Mesendoderm (in vitro differentiated cells): ENCODE measurements around the gene COL6A5.
"Not testable (repeated sequence)": the region's sequence is repeated elsewhere in the genome, so short reads cannot be mapped to it uniquely, and the experiment has no call there.

Experiments
- DNase-seq: peaks from one replicate; pipeline ENCODE4 v3.0.0; 2013
- H2AK5ac ChIP-seq: 2 replicates; pipeline ENCODE4 v1.6.1; 2013; ENCODE audit warnings: low read length, inconsistent platforms
- H2BK120ac ChIP-seq: 2 replicates; pipeline ENCODE4 v1.6.1; 2013; ENCODE audit warnings: low read depth, mild to moderate bottlenecking, low read length, moderate library complexity, mixed read lengths
- H2BK15ac ChIP-seq: replicated peaks from 2 replicates; pipeline ENCODE4 v1.6.1; 2013; ENCODE audit warnings: low read depth, mild to moderate bottlenecking, moderate library complexity
- H2BK5ac ChIP-seq: 2 replicates; pipeline ENCODE4 v1.6.1; 2013; ENCODE audit warnings: low read length, inconsistent platforms
- H3K18ac ChIP-seq: 2 replicates; pipeline ENCODE4 v1.6.1; 2013; ENCODE audit warnings: mild to moderate bottlenecking, low read length, mixed read lengths
- H3K23ac ChIP-seq: one replicate; pipeline ENCODE4 v1.6.1; 2013; ENCODE audit warnings: low read length
- H3K27ac ChIP-seq: 2 replicates; pipeline ENCODE4 v1.5.1; 2013; ENCODE audit warnings: low read depth, mild to moderate bottlenecking, inconsistent platforms, low read length, moderate library complexity
- H3K27me3 ChIP-seq: 2 replicates; pipeline ENCODE4 v1.6.1; 2013; ENCODE audit warnings: low read length, control low read depth, mild to moderate bottlenecking, inconsistent platforms; ENCODE audit not compliant: insufficient read depth, poor library complexity
- H3K36me3 ChIP-seq: 2 replicates; pipeline ENCODE4 v1.6.1; 2013; ENCODE audit warnings: low read length, inconsistent platforms; ENCODE audit not compliant: control insufficient read depth, insufficient read depth
- H3K4ac ChIP-seq: one replicate; pipeline ENCODE4 v1.6.1; 2013; ENCODE audit warnings: low read depth, mild to moderate bottlenecking, low read length, moderate library complexity
- H3K4me1 ChIP-seq: 2 replicates; pipeline ENCODE4 v1.6.1; 2013; ENCODE audit warnings: low read depth, low read length, inconsistent platforms; ENCODE audit not compliant: control insufficient read depth
- H3K4me2 ChIP-seq: 2 replicates; pipeline ENCODE4 v1.6.1; 2013; ENCODE audit warnings: low read length
- H3K4me3 ChIP-seq: 2 replicates; pipeline ENCODE4 v1.5.1; 2013; ENCODE audit warnings: mild to moderate bottlenecking, low read length
- H3K56ac ChIP-seq: one replicate; pipeline ENCODE4 v1.6.1; 2013; ENCODE audit warnings: low read length
- H3K79me1 ChIP-seq: 2 replicates; pipeline ENCODE4 v1.6.1; 2013; ENCODE audit warnings: low read length, inconsistent platforms
- H3K79me2 ChIP-seq: 2 replicates; pipeline ENCODE4 v1.6.1; 2013; ENCODE audit warnings: mild to moderate bottlenecking, low read length; ENCODE audit not compliant: control insufficient read depth, insufficient read depth
- H3K9ac ChIP-seq: 2 replicates; pipeline ENCODE4 v1.6.1; 2013; ENCODE audit warnings: low read length, inconsistent platforms
- H4K5ac ChIP-seq: one replicate; pipeline ENCODE4 v1.6.1; 2013; ENCODE audit warnings: low read length
- H4K8ac ChIP-seq: one replicate; pipeline ENCODE4 v1.6.1; 2013; ENCODE audit warnings: low read depth, mild to moderate bottlenecking, control low read depth, low read length, moderate library complexity
- WGBS: extraction: QIAGEN DNeasy Blood & Tissue Kit; methylation state at CpG from one replicate; pipeline ENCODE4 v1.1.7; 2013; ENCODE audit warnings: low lambda C conversion rate, missing lambda C conversion rate; ENCODE audit not compliant: insufficient coverage; ENCODE audit errors: extremely low coverage; 5-methylcytosine and 5-hydroxymethylcytosine counted together

COL6A5 gene

DNA sequence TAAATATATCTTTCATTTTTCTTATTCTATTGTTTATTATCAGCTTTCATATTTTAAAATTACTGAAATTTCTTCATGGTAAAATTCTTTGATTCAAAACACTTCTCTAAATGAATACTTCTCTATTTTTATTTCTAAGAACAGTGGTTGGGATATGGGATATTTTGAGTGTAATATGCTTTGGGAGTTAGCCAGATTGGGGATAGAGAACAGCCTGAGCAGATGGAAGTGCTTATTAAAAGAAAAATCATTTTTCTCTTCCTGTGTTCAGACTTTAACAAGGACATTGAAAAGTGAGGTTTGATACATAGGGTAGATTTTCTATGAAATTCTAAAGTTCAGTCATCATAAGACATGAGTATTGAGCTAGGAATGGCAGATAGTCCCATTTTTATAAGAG is 84.8 kb downstream of the COL6A5 start:
- no peak overlapping the region for H3K4ac ChIP-seq
- H2BK5ac ChIP-seq = no peak overlapping the region
- no peak overlapping the region for H3K18ac ChIP-seq
- H3K4me3 ChIP-seq = no peak overlapping the region
- no peak overlapping the region for H4K5ac ChIP-seq
- H3K23ac ChIP-seq = no peak overlapping the region
- no peaks in the 10 kb centered on the region for H3K36me3 ChIP-seq
- H3K9ac ChIP-seq = no peak overlapping the region
- no peak overlapping the region for H3K4me2 ChIP-seq
- DNase-seq = no peak
- no peak overlapping the region for H2BK15ac ChIP-seq
- H3K79me2 ChIP-seq = no peaks in the 10 kb centered on the region
- H4K8ac ChIP-seq = no peak overlapping the region
- H2BK120ac ChIP-seq = no peak overlapping the region
- H3K56ac ChIP-seq = no peak overlapping the region
- no peak overlapping the region for H2AK5ac ChIP-seq
- peaks cover 5% of the 10 kb centered on the region for H3K4me1 ChIP-seq
- H3K79me1 ChIP-seq = no peaks in the 10 kb centered on the region
- H3K27ac ChIP-seq = no peak overlapping the region
- no peaks in the 10 kb centered on the region for H3K27me3 ChIP-seq

DNA sequence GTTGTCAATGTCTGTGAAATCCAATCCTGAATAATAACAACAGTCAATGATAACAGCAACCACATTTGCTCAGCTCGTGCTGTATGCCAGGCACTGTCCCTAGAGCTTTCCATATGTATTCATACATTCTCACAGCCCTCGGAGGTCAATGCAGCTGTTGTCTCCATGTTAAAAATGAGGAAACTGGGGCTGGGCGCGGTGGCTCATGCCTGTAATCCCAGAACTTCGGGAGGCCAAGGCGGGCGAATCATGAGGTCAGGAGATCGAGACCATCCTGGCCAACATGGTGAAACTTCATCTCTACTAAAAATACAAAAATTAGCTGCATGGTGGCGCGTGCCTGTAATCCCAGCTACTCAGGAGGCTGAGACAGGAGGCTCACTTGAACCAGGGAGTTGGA is 86.6 kb downstream of the COL6A5 start:
- H3K4me1 ChIP-seq, H3K56ac ChIP-seq, H2BK120ac ChIP-seq, H2BK15ac ChIP-seq, H3K79me2 ChIP-seq, H3K4ac ChIP-seq, H3K9ac ChIP-seq, H3K4me3 ChIP-seq, DNase-seq, H2BK5ac ChIP-seq, H2AK5ac ChIP-seq, H3K23ac ChIP-seq, H3K4me2 ChIP-seq, H3K27me3 ChIP-seq, H4K8ac ChIP-seq, H3K36me3 ChIP-seq, H4K5ac ChIP-seq, H3K79me1 ChIP-seq, H3K18ac ChIP-seq, H3K27ac ChIP-seq: not testable (repeated sequence)
- no CpG with 5 or more reads among the region's 10 CpGs for WGBS

DNA sequence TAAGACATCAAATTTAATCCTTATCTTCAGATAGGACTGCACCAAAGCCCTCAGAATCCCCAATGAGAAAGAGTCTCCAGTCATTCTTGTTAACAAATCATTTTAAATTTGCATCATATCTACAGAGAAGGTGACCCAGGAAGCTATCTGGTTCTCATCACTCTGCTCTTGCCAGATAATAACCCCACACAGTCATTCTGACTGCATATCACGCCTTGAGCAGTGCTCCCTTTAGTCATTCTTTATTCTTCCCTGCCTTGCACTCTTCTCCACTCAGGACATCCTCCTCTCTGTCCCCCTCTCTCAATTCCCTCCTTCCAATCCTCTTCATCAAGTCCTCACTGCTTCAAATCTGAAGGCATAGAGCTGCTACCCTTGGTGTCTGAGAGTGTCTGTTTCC is 87.8 kb downstream of the COL6A5 start:
- no CpG with 5 or more reads among the region's 1 CpG for WGBS
- Histone ChIP-seq H3K23ac (no peak overlapping the region), H4K8ac (no peak overlapping the region), H4K5ac (no peak overlapping the region), H3K4me3 (no peak overlapping the region), H2BK15ac (no peak overlapping the region), H3K9ac (no peak overlapping the region), H2AK5ac (no peak overlapping the region), H3K36me3 (no peaks in the 10 kb centered on the region), H3K18ac (no peak overlapping the region), H3K79me2 (no peaks in the 10 kb centered on the region), H2BK120ac (no peak overlapping the region), H3K56ac (no peak overlapping the region), H3K27ac (no peak overlapping the region), H3K4me2 (no peak overlapping the region), H3K4me1 (peaks cover 5% of the 10 kb centered on the region), H3K27me3 (no peaks in the 10 kb centered on the region), H2BK5ac (no peak overlapping the region), H3K79me1 (no peaks in the 10 kb centered on the region), H3K4ac (no peak overlapping the region)
- no peak for DNase-seq

DNA sequence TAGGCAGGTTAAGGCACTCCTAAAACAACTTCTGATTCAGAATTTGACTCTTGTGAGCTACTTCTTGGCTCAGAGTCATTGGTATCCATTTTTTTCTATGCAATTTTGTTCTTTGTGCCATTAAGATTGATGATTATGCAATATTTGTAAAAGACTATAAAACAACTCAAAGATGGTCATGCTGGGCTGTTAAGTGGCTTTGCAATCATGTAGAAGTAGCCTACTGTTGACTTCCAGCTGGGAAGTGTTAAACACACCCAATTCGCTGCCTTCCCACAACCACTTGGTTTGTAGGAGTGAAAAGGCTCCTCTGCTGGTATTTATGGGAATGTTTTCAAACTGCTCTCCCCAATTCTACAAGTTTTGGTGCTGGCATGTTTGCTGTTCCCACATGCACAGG is 96.8 kb downstream of the COL6A5 start:
- H3K27me3 ChIP-seq = no peaks in the 10 kb centered on the region
- H3K4me3 ChIP-seq = no peak overlapping the region
- H2BK15ac ChIP-seq = no peak overlapping the region
- H3K23ac ChIP-seq = no peak overlapping the region
- H3K79me2 ChIP-seq = no peaks in the 10 kb centered on the region
- WGBS = no CpG with 5 or more reads among the region's 1 CpG
- H3K56ac ChIP-seq = no peak overlapping the region
- H4K5ac ChIP-seq = no peak overlapping the region
- H3K27ac ChIP-seq = no peak overlapping the region
- H3K4ac ChIP-seq = no peak overlapping the region
- DNase-seq = peak; percentile 70
- no peaks in the 10 kb centered on the region for H3K79me1 ChIP-seq
- no peaks in the 10 kb centered on the region for H3K4me1 ChIP-seq
- H3K36me3 ChIP-seq = no peaks in the 10 kb centered on the region
- no peak overlapping the region for H4K8ac ChIP-seq
- H2BK5ac ChIP-seq = no peak overlapping the region
- no peak overlapping the region for H3K9ac ChIP-seq
- H2BK120ac ChIP-seq = no peak overlapping the region
- H3K4me2 ChIP-seq = no peak overlapping the region
- H2AK5ac ChIP-seq = no peak overlapping the region
- no peak overlapping the region for H3K18ac ChIP-seq

DNA sequence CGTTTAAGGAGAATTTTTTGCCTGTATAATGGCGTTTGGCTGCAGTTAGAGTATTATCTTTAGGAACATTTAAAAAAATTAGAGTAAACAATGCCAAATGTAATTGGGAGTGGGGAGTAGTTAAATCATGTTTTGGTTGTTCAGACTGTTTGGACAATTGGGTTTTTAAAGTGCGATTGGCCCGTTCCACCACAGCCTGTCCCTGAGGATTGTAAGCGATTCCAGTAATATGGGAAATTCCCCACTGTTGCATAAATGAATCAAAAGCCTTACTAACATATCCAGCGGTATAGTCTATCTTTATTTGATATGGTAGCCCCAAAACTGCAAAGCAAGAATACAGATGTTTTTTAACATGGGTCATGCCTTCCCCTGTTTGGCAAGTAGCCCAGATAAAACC is 101.4 kb downstream of the COL6A5 start:
- not testable (repeated sequence) for H2AK5ac ChIP-seq, H3K4me3 ChIP-seq, H3K4me2 ChIP-seq, H3K56ac ChIP-seq, H3K79me2 ChIP-seq, DNase-seq, H3K27ac ChIP-seq, H4K8ac ChIP-seq, H2BK120ac ChIP-seq, H4K5ac ChIP-seq, H3K18ac ChIP-seq, H3K27me3 ChIP-seq, H3K4me1 ChIP-seq, H3K36me3 ChIP-seq, H3K79me1 ChIP-seq, H3K4ac ChIP-seq, H2BK5ac ChIP-seq, H3K9ac ChIP-seq, H2BK15ac ChIP-seq, H3K23ac ChIP-seq
- WGBS = no CpG with 5 or more reads among the region's 6 CpGs

DNA sequence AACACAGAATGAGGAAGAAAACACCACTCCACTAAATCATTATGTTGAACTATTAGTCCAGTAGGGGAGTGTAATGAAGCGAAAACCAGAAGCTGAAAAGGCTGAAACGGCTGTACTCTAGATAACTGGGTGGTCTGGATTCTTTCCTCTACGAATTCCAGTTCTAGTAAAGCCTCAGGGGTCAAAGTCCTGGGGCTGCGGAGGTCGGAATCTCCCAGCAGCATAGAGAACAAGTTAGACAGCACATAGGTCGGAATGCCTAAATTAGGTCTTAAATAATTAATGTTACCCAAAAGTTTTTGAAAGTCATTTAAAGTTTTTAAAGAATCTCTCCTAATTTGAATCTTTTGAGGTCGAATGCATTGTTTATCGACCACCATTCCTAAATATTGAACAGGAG is 102.7 kb downstream of the COL6A5 start:
- H3K79me1 ChIP-seq, DNase-seq, H4K5ac ChIP-seq, H2BK15ac ChIP-seq, H2AK5ac ChIP-seq, H3K9ac ChIP-seq, H3K4me2 ChIP-seq, H3K4me1 ChIP-seq, H3K27ac ChIP-seq, H3K23ac ChIP-seq, H3K27me3 ChIP-seq, H3K56ac ChIP-seq, H3K36me3 ChIP-seq, H2BK5ac ChIP-seq, H4K8ac ChIP-seq, H2BK120ac ChIP-seq, H3K4me3 ChIP-seq, H3K18ac ChIP-seq, H3K4ac ChIP-seq, H3K79me2 ChIP-seq: not testable (repeated sequence)
- no CpG with 5 or more reads among the region's 8 CpGs for WGBS
